Measurements from ENCODE around the gene GTPBP3.

GTPBP3 gene

DNA sequence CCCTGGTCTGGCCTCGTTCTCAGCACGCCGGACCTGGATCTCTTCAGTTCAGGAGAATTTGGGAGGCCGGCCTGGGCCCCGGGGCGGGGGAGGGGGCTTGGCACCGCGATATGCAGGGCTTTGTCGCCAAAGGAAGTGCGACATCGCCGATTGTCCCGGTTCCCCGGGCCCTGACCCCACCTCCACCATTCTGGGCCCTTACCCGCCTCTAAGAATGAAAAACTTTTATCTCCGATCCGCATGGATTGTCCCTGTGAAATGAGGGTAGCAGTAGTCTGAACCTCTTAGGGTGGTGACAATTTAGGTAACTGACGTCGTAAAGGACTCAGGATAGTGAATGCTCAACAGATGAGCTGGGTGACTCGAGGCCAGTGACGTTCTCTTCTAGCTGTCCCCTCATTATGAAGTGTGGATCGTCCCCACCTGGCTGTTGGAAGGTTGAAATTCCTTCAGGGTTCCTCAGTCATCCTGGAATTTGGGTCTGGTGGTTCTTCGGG, 27.3 kb upstream of the GTPBP3 start:
- DNase-seq: peak; percentile 33 to 39

GRCh38 chr19:17311455-17312188, 25.7 kb upstream of the GTPBP3 start:
- DNase-seq: no peak

- DNase-seq: no peak
Measured at GRCh38 chr19:17312189-17313113, 24.9 kb upstream of the GTPBP3 start.

- DNase-seq: no peak
Measured at GRCh38 chr19:17314007-17314593, 23.3 kb upstream of the GTPBP3 start.

- no peak for DNase-seq
Measured at GRCh38 chr19:17318966-17319365, 18.4 kb upstream of the GTPBP3 start.

GRCh38 chr19:17319473-17320238, 17.7 kb upstream of the GTPBP3 start:
- no peak for DNase-seq

GRCh38 chr19:17320435-17320834, 16.9 kb upstream of the GTPBP3 start:
- DNase-seq: no peak

- DNase-seq: no peak
Measured at GRCh38 chr19:17321655-17322489, 15.5 kb upstream of the GTPBP3 start.

GRCh38 chr19:17322854-17323253, 14.5 kb upstream of the GTPBP3 start:
- no peak for DNase-seq

DNA sequence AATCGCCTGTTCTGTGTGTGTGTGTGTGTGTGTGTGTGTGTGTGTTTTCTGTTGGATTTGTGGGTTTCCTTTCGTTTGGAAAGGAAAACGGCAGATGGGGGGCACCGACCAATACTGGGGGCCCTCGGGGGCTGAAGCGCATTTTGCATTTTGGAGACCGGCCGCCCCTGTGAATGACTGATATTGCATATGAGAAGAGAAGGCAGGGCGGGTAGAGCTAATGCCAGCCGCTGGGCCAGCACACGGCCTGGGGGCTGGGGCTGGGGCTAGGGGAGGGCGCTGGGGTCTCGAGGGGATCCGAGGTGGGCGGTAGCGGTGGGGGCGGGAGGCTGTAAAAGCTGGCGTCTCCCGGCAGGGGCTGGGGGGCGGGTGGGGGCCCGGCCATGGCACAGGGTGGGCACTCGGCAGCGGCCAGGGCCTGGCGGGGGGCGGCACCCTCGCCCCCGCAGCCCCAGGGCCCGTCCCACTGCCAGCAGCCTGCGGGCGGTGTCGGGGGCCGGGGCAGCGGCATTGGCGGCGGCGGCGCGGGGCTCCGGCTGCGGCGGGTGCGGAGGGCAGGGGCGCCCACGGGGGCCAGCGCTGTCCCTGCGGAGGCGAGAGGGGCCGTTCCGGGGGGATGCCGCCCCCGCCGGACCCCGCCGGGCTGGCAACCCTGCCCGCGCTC, 13.9 kb upstream of the GTPBP3 start:
- DNase-seq: no peak

DNA sequence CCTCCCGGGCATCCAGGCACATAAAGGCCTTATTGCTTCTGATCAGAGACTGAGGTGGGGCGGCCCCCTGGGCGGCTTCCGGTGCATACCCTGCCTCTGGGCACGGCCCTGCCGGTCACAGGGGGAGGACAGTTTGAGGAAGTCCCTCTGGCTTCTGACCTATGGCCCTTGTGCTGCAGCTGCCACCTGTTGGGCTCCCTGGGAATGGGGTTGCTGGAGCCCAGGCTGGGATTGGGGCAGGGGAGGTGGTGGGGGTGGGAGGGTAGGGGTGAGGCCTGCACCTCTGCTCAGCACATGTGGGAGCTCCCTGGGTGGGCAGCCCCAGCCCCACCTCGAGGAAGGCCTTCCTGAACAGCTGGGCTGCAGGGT, 13.4 kb upstream of the GTPBP3 start:
- no peak for DNase-seq

- DNase-seq: no peak
Measured at GRCh38 chr19:17324357-17325114, 12.8 kb upstream of the GTPBP3 start.

GRCh38 chr19:17325133-17325532, 12.2 kb upstream of the GTPBP3 start:
- DNase-seq: no peak

- no peak for DNase-seq
Measured at GRCh38 chr19:17325881-17326594, 11.3 kb upstream of the GTPBP3 start.

DNA sequence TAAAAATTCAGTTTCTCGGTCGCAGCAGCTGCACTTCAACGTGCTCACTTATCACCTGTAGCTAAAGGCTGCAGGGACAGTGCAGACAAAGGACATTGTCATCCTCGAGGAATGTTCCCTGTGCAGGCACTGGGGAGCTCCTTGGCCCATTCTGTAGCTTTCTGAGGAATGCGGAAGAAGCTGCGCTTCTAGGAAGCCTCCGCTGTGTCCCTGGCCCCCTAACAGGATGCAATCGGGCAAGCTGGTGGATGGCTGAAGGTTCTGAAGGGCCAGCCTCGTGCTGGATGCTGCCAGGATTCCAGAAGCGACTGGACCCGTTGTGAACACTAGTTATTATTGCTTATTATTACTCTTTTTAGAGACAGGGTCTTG, 10.8 kb upstream of the GTPBP3 start:
- no peak for DNase-seq

DNA sequence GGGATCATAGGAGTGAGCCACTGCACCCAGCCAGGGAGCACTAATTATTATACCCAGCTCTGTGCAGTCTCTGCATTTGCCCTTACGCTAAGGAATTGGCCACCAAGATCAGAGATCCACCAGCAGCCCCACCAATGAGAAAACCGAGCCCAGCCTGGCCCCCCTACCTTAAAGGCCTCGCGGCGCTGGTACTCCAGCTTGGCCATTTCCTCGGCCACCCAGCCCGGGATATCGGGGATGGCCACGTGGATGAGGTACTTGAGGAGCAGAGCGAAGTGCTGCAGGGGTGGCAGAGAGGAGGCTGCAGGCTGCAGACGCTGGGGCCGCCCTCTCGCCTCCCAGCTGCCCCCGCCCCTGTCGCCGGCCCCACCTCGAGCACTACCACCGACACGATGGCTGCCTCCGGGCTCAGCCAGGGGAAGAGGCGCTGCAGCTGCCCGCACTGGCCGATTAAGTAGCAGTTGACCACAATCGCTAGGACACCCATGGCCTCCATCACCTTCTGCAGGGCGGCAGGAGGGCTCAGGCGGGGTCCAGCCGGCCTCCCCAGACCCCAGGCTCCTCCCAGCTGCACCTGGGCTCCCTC, 10.2 kb upstream of the GTPBP3 start:
- DNase-seq: no peak

DNA sequence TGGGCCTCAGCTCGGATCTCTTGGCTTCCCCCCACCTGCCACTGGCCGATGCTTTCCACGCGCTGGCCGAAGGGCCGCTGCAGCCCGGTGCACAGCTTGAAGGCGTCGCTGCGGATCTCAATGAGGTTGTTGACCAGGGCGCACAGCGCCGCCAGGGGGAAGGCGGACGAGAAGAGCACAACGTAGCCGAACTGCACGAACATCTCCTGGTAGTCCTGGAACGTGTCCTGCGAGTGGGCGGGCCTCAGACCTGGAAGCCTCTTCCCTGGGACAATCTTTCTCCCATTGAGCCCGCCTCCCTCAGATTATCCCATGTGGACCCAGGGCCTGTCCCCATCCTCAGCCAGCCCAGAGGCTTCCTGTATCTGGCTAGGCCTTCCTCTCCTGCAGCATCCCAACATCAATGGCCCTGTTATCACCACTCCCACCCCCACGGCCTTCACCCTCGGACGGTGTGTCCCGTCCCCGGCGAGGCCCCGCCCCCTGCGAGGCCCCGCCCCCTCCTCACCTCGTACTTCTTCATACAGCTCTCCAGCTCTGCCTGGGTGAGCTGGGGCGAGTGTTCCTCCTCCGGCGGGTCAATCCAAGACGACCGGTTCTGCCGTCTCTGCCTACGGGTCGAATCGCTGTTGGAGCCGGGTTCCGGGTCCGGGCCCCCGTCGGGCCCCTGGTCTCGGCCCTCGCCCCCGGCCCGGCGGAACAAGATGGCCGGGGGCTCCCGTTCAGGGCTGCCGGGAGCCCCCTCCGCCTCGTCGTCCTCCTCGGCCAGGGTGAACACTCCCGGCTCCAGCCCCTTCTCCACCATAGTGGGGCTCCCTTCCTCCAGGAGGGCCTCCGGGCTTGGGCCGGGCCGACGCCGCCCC, 9.5 kb upstream of the GTPBP3 start:
- DNase-seq: peak; percentile 59 to 62

Measured in stimulated activated CD4-positive, alpha-beta T cell treated with anti-CD3 and anti-CD28 coated beads, Interleukin-2, amount 100 ng/mL, for 24 hours (primary cell).